ENCODE results near the gene ESRP2. TPM values are rescaled to one million over a fixed set of nuclear protein-coding genes. Genes with fewer than 3 reads are reported as not detected.

The ESRP2 gene
- total and polyA plus RNA-seq, 9 of the 15 experiments (the other 6 are each of a cell fraction or from before 2014, with no cell fraction given), result 0.05 to 0.15 (median 0.07) TPM; not detected in 6

DNA sequence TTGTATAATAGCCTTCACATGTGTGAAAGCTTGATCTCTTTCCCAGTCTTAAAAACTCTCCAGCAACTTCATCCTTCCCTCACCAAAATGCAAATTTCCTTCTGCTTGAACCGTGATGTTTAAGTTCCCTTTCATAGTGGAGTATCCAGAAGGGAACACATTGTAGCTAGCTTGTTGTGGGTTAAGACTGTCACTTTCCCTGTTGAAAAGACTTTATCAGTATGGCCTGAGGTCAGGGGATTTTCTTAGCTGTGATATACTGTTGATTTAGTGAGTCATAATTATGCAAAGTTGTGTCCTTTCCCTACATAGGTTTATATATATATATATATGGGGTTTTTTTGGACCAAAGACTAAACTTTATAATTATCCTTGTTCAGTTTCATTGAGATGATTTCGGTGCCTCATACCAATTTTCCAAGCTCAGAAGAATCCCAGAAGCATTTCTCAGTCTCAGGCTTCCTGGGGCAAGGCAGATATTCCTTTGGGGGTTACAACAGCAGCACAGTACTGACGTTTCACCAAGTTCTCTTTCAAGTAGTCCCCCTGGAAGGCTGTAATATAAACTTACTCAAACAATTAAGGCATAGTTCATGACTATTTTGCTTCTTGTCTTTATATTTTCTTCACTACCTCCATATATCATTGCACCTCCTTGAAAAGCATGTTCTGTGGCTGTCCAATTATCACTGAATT, 35.7 kb downstream of the ESRP2 start:
- ATAC-seq (peak; percentile 65), FAIRE-seq (no peak), DNase-seq (ENCODE audit: extremely low read depth in 1 of 4, low spot score in 3 of 4) (no peak)
- no peaks in the 10 kb centered on the region for H3K27me3 ChIP-seq (ENCODE audit: control insufficient read depth in 2 of 2, insufficient read depth in 2 of 2, low read length in 2 of 2)
- no peaks in the 10 kb centered on the region for H3K9me1 ChIP-seq (ENCODE audit: control insufficient read depth, insufficient read depth, low read length)
- TF ChIP-seq RCOR1 (IDR thresholded peaks at IDR 0.05; ENCODE audit: borderline replicate concordance in 1 of 2, low read depth in 2 of 2, low read length in 2 of 2) (0 out of 4 replicates have a peak, but pooled peaks of 1 of the 2 experiments have one; percentile 33), SMARCE1 (IDR thresholded peaks at IDR 0.05) (peak; percentile 58; the same call in 1 of the 2 replicates), JUND (IDR thresholded peaks at IDR 0.05; ENCODE audit: borderline replicate concordance, low read depth, low read length) (peak; percentile 72; the same call in 1 of the 2 replicates), JUND (tag; IDR thresholded peaks at IDR 0.05; ENCODE audit: borderline replicate concordance, low read depth, low read length) (peak; percentile 76; the same call in 2 of the 3 replicates), FOXA3 (CRISPR knock-in tag; conservative IDR thresholded peaks at IDR 0.05 in 1 of 2, IDR thresholded peaks at IDR 0.05 in 1 of 2) (peak; percentile 84 to 93), ZNF165 (CRISPR knock-in tag; IDR thresholded peaks at IDR 0.05; ENCODE audit: borderline replicate concordance) (no peak), KDM1A (IDR thresholded peaks at IDR 0.05) (peak; percentile 39 to 40; a peak in 2 of 4 replicates), FOSL1 (tag; conservative IDR thresholded peaks at IDR 0.05) (peak; percentile 70), TAF15 (IDR thresholded peaks at IDR 0.05; ENCODE audit: low read depth, low read length) (no peak)
- TF ChIP-seq, protein P1, sequence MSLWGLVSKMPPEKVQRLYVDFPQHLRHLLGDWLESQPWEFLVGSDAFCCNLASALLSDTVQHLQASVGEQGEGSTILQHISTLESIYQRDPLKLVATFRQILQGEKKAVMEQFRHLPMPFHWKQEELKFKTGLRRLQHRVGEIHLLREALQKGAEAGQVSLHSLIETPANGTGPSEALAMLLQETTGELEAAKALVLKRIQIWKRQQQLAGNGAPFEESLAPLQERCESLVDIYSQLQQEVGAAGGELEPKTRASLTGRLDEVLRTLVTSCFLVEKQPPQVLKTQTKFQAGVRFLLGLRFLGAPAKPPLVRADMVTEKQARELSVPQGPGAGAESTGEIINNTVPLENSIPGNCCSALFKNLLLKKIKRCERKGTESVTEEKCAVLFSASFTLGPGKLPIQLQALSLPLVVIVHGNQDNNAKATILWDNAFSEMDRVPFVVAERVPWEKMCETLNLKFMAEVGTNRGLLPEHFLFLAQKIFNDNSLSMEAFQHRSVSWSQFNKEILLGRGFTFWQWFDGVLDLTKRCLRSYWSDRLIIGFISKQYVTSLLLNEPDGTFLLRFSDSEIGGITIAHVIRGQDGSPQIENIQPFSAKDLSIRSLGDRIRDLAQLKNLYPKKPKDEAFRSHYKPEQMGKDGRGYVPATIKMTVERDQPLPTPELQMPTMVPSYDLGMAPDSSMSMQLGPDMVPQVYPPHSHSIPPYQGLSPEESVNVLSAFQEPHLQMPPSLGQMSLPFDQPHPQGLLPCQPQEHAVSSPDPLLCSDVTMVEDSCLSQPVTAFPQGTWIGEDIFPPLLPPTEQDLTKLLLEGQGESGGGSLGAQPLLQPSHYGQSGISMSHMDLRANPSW (CRISPR knock-in tag; IDR thresholded peaks at IDR 0.05), result no peak
- TF ChIP-seq, protein P2, sequence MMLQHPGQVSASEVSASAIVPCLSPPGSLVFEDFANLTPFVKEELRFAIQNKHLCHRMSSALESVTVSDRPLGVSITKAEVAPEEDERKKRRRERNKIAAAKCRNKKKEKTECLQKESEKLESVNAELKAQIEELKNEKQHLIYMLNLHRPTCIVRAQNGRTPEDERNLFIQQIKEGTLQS (IDR thresholded peaks at IDR 0.05), result peak; percentile 56
- TF ChIP-seq, protein P2 (CRISPR knock-in tag; conservative IDR thresholded peaks at IDR 0.05), result no peak
- no peaks in the 10 kb centered on the region; the same call in 1 of the 2 replicates for H4K20me1 ChIP-seq (replicated peaks; ENCODE audit: control insufficient read depth, insufficient read depth, low read length)
- no peak overlapping the region for H2AFZ ChIP-seq (ENCODE audit: low read depth, low read length)
- H3K27ac ChIP-seq (ENCODE audit: extremely low read depth, low read depth, low read length), result no peak overlapping the region; the same call in 2 of the 3 replicates
- in situ Hi-C loops (cut with MboI) (no loop called here), intact Hi-C loops (cut with micrococcal nuclease) (no loop called here)
- 47% methylated on average over 3 of the region's 3 CpGs for WGBS (ENCODE audit: insufficient coverage, low coverage, missing lambda C conversion rate)
- no peak overlapping the region for H3K4me2 ChIP-seq (ENCODE audit: insufficient read depth, low read length)
- TSS peak; percentile 12 for BruUV-seq (replicated peaks)
- no peak overlapping the region for H3K4me3 ChIP-seq
- ChIA-PET POLR2A (interaction anchor here (0.6 to 1.3 kb wide), 5 partner anchors 8 to 656 kb away, joined by 3 to 4 read pairs (median 3); no protein-coding TSS in a partner anchor), CTCF (ENCODE audit: low intra/inter-chr PET ratio) (no interaction called here)
- H3K9ac ChIP-seq (ENCODE audit: insufficient read depth in 1 of 2, low read depth in 2 of 2, low read length in 2 of 2), result no peak overlapping the region
- H3K79me2 ChIP-seq (ENCODE audit: control insufficient read depth, insufficient read depth, low read length), result peaks cover 24% of the 10 kb centered on the region; the same call in 2 of the 3 replicates
- peaks cover 0 to 3% of the 10 kb centered on the region in 2 experiments; a peak in 2 of 5 replicates for H3K4me1 ChIP-seq (replicated peaks in 1 of 2; ENCODE audit: control insufficient read depth in 2 of 2, insufficient read depth in 2 of 2, low read length in 2 of 2)
- no peaks in the 10 kb centered on the region for H3K9me3 ChIP-seq (replicated peaks; ENCODE audit: control insufficient read depth, insufficient read depth, low read depth, low read length)
- H3K36me3 ChIP-seq (ENCODE audit: control insufficient read depth, insufficient read depth, low read length), result peaks cover 20% of the 10 kb centered on the region

Data from K562 (cell line).